MM.1S (cell line): ENCODE data around the gene GABRD.

Experiments
- DNase-seq: peaks from one replicate; pipeline ENCODE4 v3.0.0-alpha.2; 2015
- H2AFZ ChIP-seq: fragments of 300-600 bp; sonication (generic); 2 replicates; pipeline ENCODE4 v1.6.0; 2016; ENCODE audit warnings: antibody characterized with exemption, low read length
- H3F3A ChIP-seq: fragments of 300-600 bp; sonication (generic); 2 replicates; pipeline ENCODE4 v1.6.1; 2016; ENCODE audit warnings: mild to moderate bottlenecking, antibody characterized with exemption, low read length, moderate library complexity, mixed read lengths; ENCODE audit not compliant: insufficient read depth
- H3K27ac ChIP-seq: fragments of 300-600 bp; sonication (generic); 2 replicates; pipeline ENCODE4 v1.5.1; 2016; ENCODE audit warnings: mild to moderate bottlenecking, low read length
- H3K27me3 ChIP-seq: fragments of 300-600 bp; sonication (generic); replicated peaks from 2 replicates; pipeline ENCODE4 v1.6.0; 2016; ENCODE audit warnings: low read length; ENCODE audit not compliant: insufficient read depth
- H3K36me3 ChIP-seq: fragments of 300-600 bp; sonication (generic); replicated peaks from 2 replicates; pipeline ENCODE4 v1.6.1; 2016; ENCODE audit warnings: mild to moderate bottlenecking, low read length, mixed read lengths; ENCODE audit not compliant: insufficient read depth
- H3K4me1 ChIP-seq: fragments of 300-600 bp; sonication (generic); 2 replicates; pipeline ENCODE4 v1.6.1; 2016; ENCODE audit warnings: low read length, mixed read lengths
- H3K4me2 ChIP-seq: fragments of 300-600 bp; sonication (generic); 2 replicates; pipeline ENCODE4 v1.6.0; 2016; ENCODE audit warnings: low read depth, low read length
- H3K4me3 ChIP-seq: fragments of 300-600 bp; sonication (generic); 2 replicates; pipeline ENCODE4 v1.5.1; 2016; ENCODE audit warnings: low read length, mixed read lengths
- H3K79me2 ChIP-seq: fragments of 300-600 bp; sonication (generic); 2 replicates; pipeline ENCODE4 v1.6.1; 2016; ENCODE audit warnings: mixed run types, low read length, mixed read lengths
- H3K9ac ChIP-seq: fragments of 300-600 bp; sonication (generic); 2 replicates; pipeline ENCODE4 v1.6.1; 2016; ENCODE audit warnings: low read length, mixed read lengths
- H3K9me2 ChIP-seq: fragments of 300-600 bp; sonication (generic); replicated peaks from 2 replicates; pipeline ENCODE4 v1.6.1; 2016; ENCODE audit warnings: mild to moderate bottlenecking, low read length, mixed read lengths; ENCODE audit not compliant: insufficient read depth
- H3K9me3 ChIP-seq: fragments of 300-600 bp; sonication (generic); replicated peaks from 2 replicates; pipeline ENCODE4 v1.6.1; 2016; ENCODE audit warnings: mild to moderate bottlenecking, low read length, mixed read lengths; ENCODE audit not compliant: insufficient read depth
- H4K20me1 ChIP-seq: fragments of 300-600 bp; sonication (generic); 2 replicates; pipeline ENCODE4 v1.6.1; 2016; ENCODE audit warnings: mild to moderate bottlenecking, low read length, moderate library complexity, mixed read lengths; ENCODE audit not compliant: insufficient read depth
- EZH2 ChIP-seq: fragments of 300-600 bp; sonication (generic); optimal IDR thresholded peaks from 2 replicates; pipeline ENCODE3; 2017; ENCODE audit warnings: low read depth, mild to moderate bottlenecking, antibody characterized with exemption, low read length, mixed read lengths
- EZH2phosphoT487 ChIP-seq: fragments of 300-600 bp; sonication (generic); IDR thresholded peaks from 2 replicates; pipeline ENCODE4 v1.6.1; 2018; ENCODE audit warnings: antibody characterized with exemption, low read length
- TF ChIP-seq, protein P1 (sequence below): fragments of 300-600 bp; sonication (generic); IDR thresholded peaks from 2 replicates; pipeline ENCODE4 v1.5.1; 2016; ENCODE audit warnings: antibody characterized with exemption, low read length, mixed read lengths

The GABRD gene

GRCh38 chr1:1982379-1983232 lies 36.5 kb upstream of the GABRD start:
- no peaks in the 10 kb centered on the region for H3K9me3 ChIP-seq
- H3K4me2 ChIP-seq: no peak overlapping the region
- no peaks in the 10 kb centered on the region for H4K20me1 ChIP-seq
- H3K4me1 ChIP-seq: no peaks in the 10 kb centered on the region
- no peak overlapping the region for H2AFZ ChIP-seq
- no peaks in the 10 kb centered on the region for H3F3A ChIP-seq
- H3K79me2 ChIP-seq: no peaks in the 10 kb centered on the region
- no peak overlapping the region for H3K9ac ChIP-seq
- H3K27me3 ChIP-seq: peaks cover 56% of the 10 kb centered on the region
- H3K9me2 ChIP-seq: no peaks in the 10 kb centered on the region
- DNase-seq: no peak
- TF ChIP-seq, protein P1, sequence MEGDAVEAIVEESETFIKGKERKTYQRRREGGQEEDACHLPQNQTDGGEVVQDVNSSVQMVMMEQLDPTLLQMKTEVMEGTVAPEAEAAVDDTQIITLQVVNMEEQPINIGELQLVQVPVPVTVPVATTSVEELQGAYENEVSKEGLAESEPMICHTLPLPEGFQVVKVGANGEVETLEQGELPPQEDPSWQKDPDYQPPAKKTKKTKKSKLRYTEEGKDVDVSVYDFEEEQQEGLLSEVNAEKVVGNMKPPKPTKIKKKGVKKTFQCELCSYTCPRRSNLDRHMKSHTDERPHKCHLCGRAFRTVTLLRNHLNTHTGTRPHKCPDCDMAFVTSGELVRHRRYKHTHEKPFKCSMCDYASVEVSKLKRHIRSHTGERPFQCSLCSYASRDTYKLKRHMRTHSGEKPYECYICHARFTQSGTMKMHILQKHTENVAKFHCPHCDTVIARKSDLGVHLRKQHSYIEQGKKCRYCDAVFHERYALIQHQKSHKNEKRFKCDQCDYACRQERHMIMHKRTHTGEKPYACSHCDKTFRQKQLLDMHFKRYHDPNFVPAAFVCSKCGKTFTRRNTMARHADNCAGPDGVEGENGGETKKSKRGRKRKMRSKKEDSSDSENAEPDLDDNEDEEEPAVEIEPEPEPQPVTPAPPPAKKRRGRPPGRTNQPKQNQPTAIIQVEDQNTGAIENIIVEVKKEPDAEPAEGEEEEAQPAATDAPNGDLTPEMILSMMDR: no peak
- no peaks in the 10 kb centered on the region for H3K36me3 ChIP-seq
- H3K27ac ChIP-seq: no peak overlapping the region
- no peak overlapping the region for H3K4me3 ChIP-seq

DNA sequence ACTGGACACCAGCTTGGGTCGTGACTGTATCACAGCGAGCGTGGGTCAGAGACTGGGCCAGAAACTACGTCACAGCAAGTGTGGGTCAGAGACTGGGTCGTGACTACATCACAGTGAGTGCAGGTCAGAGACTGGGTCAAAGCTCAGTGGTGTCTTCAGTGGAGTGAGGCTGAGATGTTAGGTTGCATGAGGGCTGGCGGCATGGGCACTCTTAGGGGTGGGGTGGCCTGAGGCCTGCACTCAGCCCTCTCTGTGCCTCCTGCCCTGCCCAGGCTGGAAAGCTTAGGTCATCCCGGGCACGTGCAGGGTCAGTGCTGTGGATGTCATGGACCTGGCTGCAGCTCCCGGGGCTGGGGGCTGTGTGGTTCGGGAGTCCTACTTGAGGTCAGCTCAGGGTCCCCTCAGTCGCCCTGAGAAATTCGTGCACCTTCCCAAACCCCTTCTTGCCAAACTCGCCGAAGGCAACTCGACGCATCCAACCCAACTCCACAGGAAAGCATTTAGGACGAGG lies 34.5 kb upstream of the GABRD start:
- Histone ChIP-seq H3K9me2 (no peaks in the 10 kb centered on the region), H3K4me3 (no peak overlapping the region), H2AFZ (no peak overlapping the region), H3K9ac (no peak overlapping the region), H3K79me2 (no peaks in the 10 kb centered on the region), H3K27me3 (peaks cover 63% of the 10 kb centered on the region), H3K36me3 (no peaks in the 10 kb centered on the region), H3F3A (no peaks in the 10 kb centered on the region), H4K20me1 (no peaks in the 10 kb centered on the region), H3K4me2 (no peak overlapping the region), H3K9me3 (no peaks in the 10 kb centered on the region), H3K4me1 (no peaks in the 10 kb centered on the region), H3K27ac (no peak overlapping the region)
- DNase-seq: no peak
- TF ChIP-seq, protein P1: no peak
- TF ChIP-seq EZH2phosphoT487 (no peak), EZH2 (no peak)

DNA sequence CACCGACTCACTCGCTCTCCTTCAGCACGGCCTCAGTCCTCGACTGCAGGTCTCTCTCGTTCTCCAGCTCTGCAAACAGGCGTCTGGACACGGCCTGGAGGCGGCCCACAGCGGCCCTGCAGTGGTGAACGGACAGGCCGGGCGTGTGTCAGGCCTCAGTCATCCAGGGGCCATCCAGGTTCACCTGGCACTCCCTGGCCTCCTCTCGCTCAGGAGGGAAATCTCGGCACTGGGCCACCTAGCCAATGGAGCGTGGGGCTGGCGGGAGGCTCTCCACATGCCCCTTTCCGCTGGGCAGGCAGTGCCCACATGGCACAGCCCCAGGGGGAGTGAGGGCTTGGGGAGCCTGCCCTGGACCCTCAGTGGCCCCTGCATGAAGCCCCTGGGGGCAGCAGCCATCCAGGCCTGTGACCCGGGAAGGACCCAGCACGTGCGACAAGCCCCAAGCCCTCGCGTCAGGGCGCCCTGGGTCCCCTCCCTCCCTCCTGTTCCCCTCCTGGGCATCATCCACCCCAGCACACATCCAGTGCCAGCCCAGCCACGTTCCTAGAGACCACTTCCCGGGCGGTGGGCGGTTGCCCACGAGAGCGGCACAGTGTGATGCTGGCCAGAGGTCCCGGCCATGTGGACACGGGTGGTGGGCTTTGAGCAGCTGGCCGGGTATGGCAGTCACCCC lies 33.6 kb upstream of the GABRD start:
- no peak overlapping the region for H2AFZ ChIP-seq
- no peaks in the 10 kb centered on the region for H3K36me3 ChIP-seq
- no peak overlapping the region for H3K9ac ChIP-seq
- TF ChIP-seq EZH2phosphoT487 (no peak), EZH2 (no peak)
- TF ChIP-seq, protein P1: no peak
- DNase-seq: no peak
- no peak overlapping the region for H3K4me3 ChIP-seq
- H3K27ac ChIP-seq: no peak overlapping the region
- no peaks in the 10 kb centered on the region for H3K9me3 ChIP-seq
- no peak overlapping the region for H3K4me2 ChIP-seq
- H3K27me3 ChIP-seq: peaks cover 72% of the 10 kb centered on the region
- no peaks in the 10 kb centered on the region for H3K4me1 ChIP-seq
- H3K9me2 ChIP-seq: no peaks in the 10 kb centered on the region
- H3K79me2 ChIP-seq: no peaks in the 10 kb centered on the region
- H3F3A ChIP-seq: no peaks in the 10 kb centered on the region
- no peaks in the 10 kb centered on the region for H4K20me1 ChIP-seq
